ENCODE results near the gene ATP1A4. TPM values are rescaled to one million over a fixed set of nuclear protein-coding genes. Genes with fewer than 3 reads are reported as not detected.

ATP1A4 gene
- total and polyA plus RNA-seq, 10 of the 15 experiments (the other 5 are each of a cell fraction or from before 2014, with no cell fraction given): 0.31 to 1.0 (median 0.54) TPM

GRCh38 chr1:160207118-160207650, 55.8 kb downstream of the ATP1A4 start:
- H3K79me2 ChIP-seq (ENCODE audit: control insufficient read depth, insufficient read depth, low read length): peaks cover 35% of the 10 kb centered on the region
- H3K36me3 ChIP-seq (ENCODE audit: control insufficient read depth in 2 of 2, insufficient read depth in 2 of 2, low read length in 1 of 2): peaks cover 9 to 11% of the 10 kb centered on the region in 2 experiments; a peak in 3 of 4 replicates
- peak overlapping the region; percentile 17; the same call in 1 of the 2 replicates for H3K27ac ChIP-seq (ENCODE audit: control insufficient read depth, insufficient read depth)
- no TSS peak for BruUV-seq (replicated peaks)
- DNase-seq (ENCODE audit: low read depth, low spot score) (no peak), FAIRE-seq (no peak), ATAC-seq (no peak)
- no peaks in the 10 kb centered on the region for H3K9me3 ChIP-seq (replicated peaks; ENCODE audit: control insufficient read depth, insufficient read depth, low read length)
- H3K4me3 ChIP-seq: peak overlapping the region; percentile 99
- ChIA-PET SMC1A (ENCODE audit: uncharacterized antibody, unreplicated experiment) (interaction anchor here (1.3 to 11.5 kb wide), 7 partner anchors 9 to 84 kb away, joined by 3 to 95 read pairs (median 6); no protein-coding TSS in a partner anchor), CTCF (interaction anchor here (0.6 to 7.7 kb wide), 10 partner anchors 13 to 735 kb away, joined by 3 to 46 read pairs (median 5); partner anchors contain the start of gene DCAF8), POLR2A (interaction anchor here (1.0 to 1.8 kb wide), 4 partner anchors 51 to 131 kb away, joined by 3 to 5 read pairs (median 3); partner anchors contain the start of gene PEX19), RAD21 (ENCODE audit: unreplicated experiment) (interaction anchor here (1.0 to 3.2 kb wide), 4 partner anchors 9 to 84 kb away, joined by 3 to 16 read pairs (median 6); no protein-coding TSS in a partner anchor)
- H3K4me1 ChIP-seq (ENCODE audit: control insufficient read depth, insufficient read depth, low read length): peaks cover 26% of the 10 kb centered on the region
- H3K9ac ChIP-seq (ENCODE audit: control insufficient read depth, insufficient read depth, low read length): peak overlapping the region; percentile 7; the same call in 1 of the 2 replicates
- in situ Hi-C loops (cut with MboI) (no loop called here), intact Hi-C loops (cut with micrococcal nuclease; ENCODE audit: unreplicated experiment) (no loop called here)
- H3K4me2 ChIP-seq (ENCODE audit: control insufficient read depth, insufficient read depth): peak overlapping the region; percentile 82
- no peaks in the 10 kb centered on the region for H4K20me1 ChIP-seq (ENCODE audit: control insufficient read depth, insufficient read depth)
- no peak overlapping the region for H2AFZ ChIP-seq (ENCODE audit: control insufficient read depth, low read depth, low read length)
- 85% methylated on average over 4 of the region's 4 CpGs for WGBS (ENCODE audit: insufficient coverage, insufficient replicate concordance, low lambda C conversion rate, missing lambda C conversion rate)
- H3K27me3 ChIP-seq (replicated peaks in 1 of 2; ENCODE audit: control insufficient read depth in 2 of 2, insufficient read depth in 2 of 2, low read length in 1 of 2): no peaks in the 10 kb centered on the region
- TF ChIP-seq MEF2A (IDR thresholded peaks at IDR 0.05; ENCODE audit: insufficient read depth, low read depth, low read length) (no peak), BHLHE40 (IDR thresholded peaks at IDR 0.05; ENCODE audit: borderline replicate concordance in 1 of 2, low read depth in 2 of 2, low read length in 1 of 2) (no peak), PML (IDR thresholded peaks at IDR 0.05; ENCODE audit: low read length) (no peak), EGR1 (IDR thresholded peaks at IDR 0.05; ENCODE audit: borderline replicate concordance in 1 of 2, low read depth in 2 of 2, low read length in 2 of 2) (no peak), SREBF2 (IDR thresholded peaks at IDR 0.05; ENCODE audit: low read length) (no peak)
- TF ChIP-seq, protein P1, sequence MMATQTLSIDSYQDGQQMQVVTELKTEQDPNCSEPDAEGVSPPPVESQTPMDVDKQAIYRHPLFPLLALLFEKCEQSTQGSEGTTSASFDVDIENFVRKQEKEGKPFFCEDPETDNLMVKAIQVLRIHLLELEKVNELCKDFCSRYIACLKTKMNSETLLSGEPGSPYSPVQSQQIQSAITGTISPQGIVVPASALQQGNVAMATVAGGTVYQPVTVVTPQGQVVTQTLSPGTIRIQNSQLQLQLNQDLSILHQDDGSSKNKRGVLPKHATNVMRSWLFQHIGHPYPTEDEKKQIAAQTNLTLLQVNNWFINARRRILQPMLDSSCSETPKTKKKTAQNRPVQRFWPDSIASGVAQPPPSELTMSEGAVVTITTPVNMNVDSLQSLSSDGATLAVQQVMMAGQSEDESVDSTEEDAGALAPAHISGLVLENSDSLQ (IDR thresholded peaks at IDR 0.05): no peak
